Ishikawa (cell line): ENCODE data around the gene SLCO3A1.

ENCODE experiments used
- CEBPB ChIP-seq: IDR thresholded peaks from 2 replicates; pipeline ENCODE4 v1.6.1; 2012
- EGR1 ChIP-seq: IDR thresholded peaks from 2 replicates; pipeline ENCODE4 v1.6.1; 2012
- EP300 ChIP-seq: IDR thresholded peaks from 2 replicates; pipeline ENCODE4 v1.6.1; 2012; ENCODE audit warnings: borderline replicate concordance
- NFIC ChIP-seq: IDR thresholded peaks from 2 replicates; pipeline ENCODE4 v1.6.1; 2012
- TAF1 ChIP-seq: IDR thresholded peaks from 2 replicates; pipeline ENCODE4 v1.6.1; 2012; ENCODE audit warnings: low read depth, mild to moderate bottlenecking
- TEAD4 ChIP-seq: IDR thresholded peaks from 2 replicates; pipeline ENCODE4 v1.6.1; 2012
- ZBTB7A ChIP-seq: IDR thresholded peaks from 2 replicates; pipeline ENCODE4 v1.6.1; 2012; ENCODE audit warnings: low read depth
- TF ChIP-seq, protein P1 (sequence below): IDR thresholded peaks from 2 replicates; pipeline ENCODE4 v1.6.1; 2012
- TF ChIP-seq, protein P2 (sequence below): IDR thresholded peaks from 2 replicates; pipeline ENCODE4 v1.6.1; 2012

GRCh38 chr15:92168066-92168683 lies 314.7 kb downstream of the SLCO3A1 start:
- no peak for TF ChIP-seq TAF1
- no peak for TF ChIP-seq TEAD4
- TF ChIP-seq, protein P1, sequence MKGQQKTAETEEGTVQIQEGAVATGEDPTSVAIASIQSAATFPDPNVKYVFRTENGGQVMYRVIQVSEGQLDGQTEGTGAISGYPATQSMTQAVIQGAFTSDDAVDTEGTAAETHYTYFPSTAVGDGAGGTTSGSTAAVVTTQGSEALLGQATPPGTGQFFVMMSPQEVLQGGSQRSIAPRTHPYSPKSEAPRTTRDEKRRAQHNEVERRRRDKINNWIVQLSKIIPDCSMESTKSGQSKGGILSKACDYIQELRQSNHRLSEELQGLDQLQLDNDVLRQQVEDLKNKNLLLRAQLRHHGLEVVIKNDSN, result no peak
- TF ChIP-seq CEBPB, result no peak
- TF ChIP-seq ZBTB7A, result no peak
- no peak for TF ChIP-seq EP300
- TF ChIP-seq NFIC, result no peak
- TF ChIP-seq, protein P2, sequence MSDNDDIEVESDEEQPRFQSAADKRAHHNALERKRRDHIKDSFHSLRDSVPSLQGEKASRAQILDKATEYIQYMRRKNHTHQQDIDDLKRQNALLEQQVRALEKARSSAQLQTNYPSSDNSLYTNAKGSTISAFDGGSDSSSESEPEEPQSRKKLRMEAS, result no peak
- no peak for TF ChIP-seq EGR1
